Chondrocyte (in vitro differentiated cells): ENCODE results near the gene TPO. TPM values are rescaled to one million over a fixed set of nuclear protein-coding genes. Genes with fewer than 3 reads are reported as not detected.
"Not testable (repeated sequence)": the region's sequence is repeated elsewhere in the genome, so short reads cannot be mapped to it uniquely, and the experiment has no call there.

ENCODE experiments used
- DNase-seq: peaks from one replicate; pipeline ENCODE4 v3.0.0; 2021; ENCODE audit warnings: mixed read lengths, low spot score
- H3K27ac Mint-ChIP-seq: one replicate; pipeline ENCODE4 v1.8.0; 2021; ENCODE audit warnings: mild to moderate bottlenecking, moderate library complexity, mixed read lengths; ENCODE audit not compliant: unreplicated experiment
- H3K27me3 Mint-ChIP-seq: 2 replicates; pipeline ENCODE4 v1.8.0; 2021; ENCODE audit warnings: low read depth, mixed read lengths
- H3K36me3 Mint-ChIP-seq: 2 replicates; pipeline ENCODE4 v1.8.0; 2021; ENCODE audit warnings: low read depth, mixed read lengths
- H3K4me1 Mint-ChIP-seq: 2 replicates; pipeline ENCODE4 v1.8.0; 2021; ENCODE audit warnings: low read depth, mild to moderate bottlenecking, mixed read lengths
- H3K4me3 Mint-ChIP-seq: one replicate; pipeline ENCODE4 v1.8.0; 2021; ENCODE audit warnings: mild to moderate bottlenecking, moderate library complexity, mixed read lengths; ENCODE audit not compliant: unreplicated experiment
- H3K9me3 Mint-ChIP-seq: 2 replicates; pipeline ENCODE4 v1.8.0; 2021; ENCODE audit warnings: low read depth, mixed read lengths
- CTCF ChIP-seq: fragments of 200-600 bp; sonication (generic); IDR thresholded peaks from 2 replicates; pipeline ENCODE4 v1.5.0; 2021; ENCODE audit warnings: antibody characterized with exemption, mild to moderate bottlenecking, moderate library complexity
- total RNA-seq: library from RNA; stranded (reverse); gene quantifications from 3 replicates; pipeline ENCODE4 v1.2.1, GENCODE V29; 2021

Gene TPO
- total RNA-seq, 1 donor from 2014 or later = not detected

- H3K36me3 Mint-ChIP-seq = peaks cover 2% of the 10 kb centered on the region
Measured at GRCh38 chr2:1571477-1572417, 158.5 kb downstream of the TPO start.

GRCh38 chr2:1572638-1573037, 159.4 kb downstream of the TPO start:
- Mint-ChIP-seq H3K27ac (no peak overlapping the region), H3K9me3 (peaks cover 4% of the 10 kb centered on the region), H3K36me3 (peaks cover 2% of the 10 kb centered on the region), H3K4me1 (peaks cover 14% of the 10 kb centered on the region), H3K27me3 (peaks cover 3% of the 10 kb centered on the region), H3K4me3 (no peak overlapping the region)
- no peak for TF ChIP-seq CTCF
- no peak for DNase-seq

More at GRCh38 chr2:1571477-1572417, 158.5 kb downstream of the TPO start:
- Mint-ChIP-seq H3K27ac (no peak overlapping the region), H3K4me3 (no peak overlapping the region), H3K4me1 (peaks cover 14% of the 10 kb centered on the region), H3K27me3 (peaks cover 3% of the 10 kb centered on the region), H3K9me3 (peaks cover 4% of the 10 kb centered on the region)
- no peak for TF ChIP-seq CTCF
- no peak for DNase-seq

GRCh38 chr2:1577846-1578245, 164.6 kb downstream of the TPO start:
- H3K27me3 Mint-ChIP-seq = peaks cover 3% of the 10 kb centered on the region
- no peak for TF ChIP-seq CTCF
- H3K4me3 Mint-ChIP-seq = no peak overlapping the region
- no peak overlapping the region for H3K27ac Mint-ChIP-seq
- DNase-seq = no peak
- H3K9me3 Mint-ChIP-seq = peaks cover 4% of the 10 kb centered on the region
- H3K4me1 Mint-ChIP-seq = peaks cover 11% of the 10 kb centered on the region
- peaks cover 4% of the 10 kb centered on the region for H3K36me3 Mint-ChIP-seq

- H3K4me3 Mint-ChIP-seq, H3K9me3 Mint-ChIP-seq, H3K27me3 Mint-ChIP-seq, H3K4me1 Mint-ChIP-seq, H3K36me3 Mint-ChIP-seq, H3K27ac Mint-ChIP-seq: not testable (repeated sequence)
- peak; percentile 25 for DNase-seq
Measured at GRCh38 chr2:1581257-1581964, 168.1 kb downstream of the TPO start.

- DNase-seq = no peak
- H3K36me3 Mint-ChIP-seq = peaks cover 5% of the 10 kb centered on the region
- TF ChIP-seq CTCF = no peak
- no peak overlapping the region for H3K4me3 Mint-ChIP-seq
- H3K27me3 Mint-ChIP-seq = no peaks in the 10 kb centered on the region
- no peak overlapping the region for H3K27ac Mint-ChIP-seq
- no peaks in the 10 kb centered on the region for H3K9me3 Mint-ChIP-seq
- peaks cover 10% of the 10 kb centered on the region for H3K4me1 Mint-ChIP-seq
Measured at GRCh38 chr2:1581965-1582625, 168.8 kb downstream of the TPO start.
